HG03469 (cell line): ENCODE measurements around the gene SCN9A.
"Not testable (repeated sequence)": the region's sequence is repeated elsewhere in the genome, so short reads cannot be mapped to it uniquely, and the experiment has no call there.

Experiments
- ATAC-seq: cut with Tn5 transposase; IDR thresholded peaks from one replicate; pipeline ENCODE4 v1.9.1; 2021; ENCODE audit warnings: mild to moderate bottlenecking, moderate library complexity, moderate number of reproducible peaks; ENCODE audit not compliant: unreplicated experiment

SCN9A gene

DNA sequence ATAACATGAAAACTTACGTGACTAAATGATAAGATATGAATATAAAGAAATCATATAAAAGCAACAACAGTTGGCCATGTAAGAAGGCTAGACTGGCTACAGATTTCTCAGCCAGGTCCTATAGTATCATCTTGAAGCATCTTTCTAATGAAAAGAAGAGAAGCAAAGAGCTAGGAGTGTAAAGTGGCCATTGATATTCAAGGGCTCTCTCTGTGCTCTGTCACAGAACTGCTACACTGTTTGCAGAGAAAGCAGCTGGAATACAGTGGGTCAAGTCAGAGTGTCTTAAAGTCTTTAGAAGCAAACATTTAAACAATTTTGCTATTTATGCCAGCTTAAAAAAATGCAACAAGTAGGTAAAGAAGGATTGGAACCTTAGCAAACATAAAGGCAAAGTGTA lies 118.8 kb downstream of the SCN9A start:
- no peak for ATAC-seq

DNA sequence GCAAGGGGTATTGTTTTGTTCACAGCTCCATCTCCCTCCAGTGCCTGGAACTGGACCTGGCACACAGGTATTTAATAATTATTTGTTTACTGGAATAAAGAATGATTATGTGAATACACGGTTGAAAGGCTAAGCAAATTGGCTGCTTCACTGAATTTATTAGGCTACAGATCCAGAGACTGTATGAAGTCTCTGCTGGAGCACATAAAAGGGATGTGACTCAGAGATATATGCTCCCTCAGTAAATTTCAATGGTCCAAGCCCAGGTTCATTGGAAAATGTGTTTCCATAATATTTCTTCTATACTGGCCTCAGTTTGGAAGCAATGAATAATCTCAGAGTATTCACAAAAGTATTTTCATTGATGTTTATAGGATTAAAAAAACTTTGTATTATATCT lies 126.4 kb downstream of the SCN9A start:
- ATAC-seq = no peak

DNA sequence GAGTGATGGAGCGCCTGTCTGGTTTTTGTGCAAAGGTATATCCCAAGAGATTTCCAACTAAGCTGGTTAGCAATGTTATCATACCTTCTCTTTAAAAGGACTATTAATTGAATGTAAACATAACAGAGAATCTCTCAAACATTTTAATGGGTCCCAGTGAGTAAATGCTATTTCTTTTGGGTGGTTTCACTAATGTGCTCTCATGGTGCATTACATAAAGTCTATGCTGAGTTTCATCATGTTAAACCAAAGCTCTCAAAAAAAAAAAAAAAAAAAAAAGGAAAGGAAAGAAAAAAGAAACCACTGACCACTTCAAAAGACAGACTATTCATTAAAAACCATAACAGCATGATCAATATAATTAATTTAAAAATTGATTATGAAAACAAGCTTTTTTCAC lies 128.8 kb downstream of the SCN9A start:
- ATAC-seq = no peak

DNA sequence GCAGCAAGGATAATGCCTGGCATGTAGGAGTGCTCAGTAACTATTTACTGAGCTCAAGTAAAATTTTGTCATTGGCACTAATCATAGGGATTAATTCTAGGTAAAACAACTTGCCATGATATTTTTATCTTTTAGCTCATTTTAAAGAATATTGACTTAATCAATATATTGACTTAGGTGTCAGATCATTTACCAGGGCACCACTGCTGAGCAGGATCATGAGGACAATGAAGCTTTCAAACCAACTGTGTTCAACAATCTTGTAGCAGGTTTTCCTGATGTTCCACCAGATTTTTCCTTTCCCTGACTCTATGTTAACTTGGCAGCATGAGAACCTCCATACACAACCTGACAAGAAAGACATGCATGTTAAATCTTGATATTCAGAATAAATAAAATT lies 133.4 kb downstream of the SCN9A start:
- ATAC-seq = no peak

DNA sequence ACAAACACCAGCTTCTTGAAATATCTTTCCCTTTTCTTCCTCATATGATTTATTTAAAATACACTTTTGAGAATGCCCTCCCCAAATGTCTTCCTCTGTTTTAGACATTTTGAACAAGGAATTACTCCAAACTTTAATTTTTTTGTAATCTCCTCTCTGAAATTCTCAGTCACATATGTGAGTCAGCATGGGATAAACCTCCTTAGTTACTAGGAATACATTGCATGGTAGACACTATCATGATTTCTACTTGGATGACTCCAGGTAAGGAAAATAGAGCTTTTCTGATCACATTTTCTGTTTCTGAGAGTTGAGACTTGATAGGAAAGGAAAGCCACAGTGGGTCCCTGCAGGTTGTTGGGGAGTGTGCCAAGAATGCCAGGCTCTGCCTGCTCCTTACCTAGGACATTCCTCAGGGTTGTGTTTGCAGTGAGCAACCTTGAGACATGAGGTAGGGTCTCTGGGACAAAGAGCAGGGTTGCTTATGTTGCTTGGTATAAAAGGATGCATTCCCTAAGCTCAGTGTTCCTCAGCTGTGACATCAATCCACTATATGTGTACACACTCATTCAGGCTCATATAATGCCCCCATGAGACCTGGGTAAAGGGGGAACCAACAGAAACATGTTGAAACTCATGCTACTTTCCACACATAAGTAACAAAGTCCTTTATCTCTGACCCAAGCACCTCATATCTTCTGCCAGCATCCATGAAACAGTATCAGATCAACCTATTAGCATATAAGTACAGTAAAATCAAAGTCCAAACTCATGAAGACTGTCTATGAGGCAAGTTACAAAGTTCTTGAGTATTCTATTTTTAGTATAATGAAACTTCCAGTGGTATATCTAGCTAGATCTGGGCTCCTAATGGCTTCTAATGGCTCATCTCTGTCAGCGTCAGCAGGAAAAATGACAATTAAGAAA lies 135.1 kb downstream of the SCN9A start:
- ATAC-seq = no peak

- no peak for ATAC-seq
Observed at GRCh38 chr2:166239548-166239947, 136.2 kb downstream of the SCN9A start.

- ATAC-seq = no peak
Observed at GRCh38 chr2:166238176-166238575, 137.6 kb downstream of the SCN9A start.

DNA sequence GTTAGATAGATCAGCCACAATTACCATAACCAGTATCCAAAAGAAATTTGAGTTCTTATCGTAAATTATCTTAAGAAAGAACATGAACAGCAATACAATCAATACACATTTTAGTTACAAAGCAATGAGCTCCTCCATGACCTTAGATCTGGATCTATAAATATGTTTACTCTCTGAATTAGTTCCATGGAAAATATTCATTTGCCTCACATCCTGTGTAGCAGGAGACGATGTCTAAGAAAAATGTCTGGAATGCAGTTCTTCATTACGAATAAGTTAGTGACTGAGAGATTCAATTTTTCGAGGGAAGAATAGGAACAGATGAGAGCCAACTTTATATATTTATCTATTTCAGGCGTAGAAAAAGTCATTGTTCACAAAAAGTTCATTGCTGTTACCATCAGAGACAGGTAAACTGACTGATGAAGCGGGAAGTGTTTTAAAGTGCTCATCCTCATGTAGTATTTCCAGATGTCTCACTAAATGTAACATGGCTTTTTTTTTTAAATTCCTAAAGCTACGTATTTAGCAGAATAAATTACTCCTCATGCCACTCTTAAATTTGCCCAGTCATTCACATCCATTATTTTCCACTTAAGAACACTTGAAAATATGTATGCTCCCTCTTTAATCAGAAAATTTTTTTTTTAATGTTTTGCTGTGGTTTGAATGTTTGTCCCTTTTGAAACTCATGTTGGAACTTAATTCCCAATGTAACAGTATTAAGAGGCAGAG lies 141.5 kb downstream of the SCN9A start:
- no peak for ATAC-seq

DNA sequence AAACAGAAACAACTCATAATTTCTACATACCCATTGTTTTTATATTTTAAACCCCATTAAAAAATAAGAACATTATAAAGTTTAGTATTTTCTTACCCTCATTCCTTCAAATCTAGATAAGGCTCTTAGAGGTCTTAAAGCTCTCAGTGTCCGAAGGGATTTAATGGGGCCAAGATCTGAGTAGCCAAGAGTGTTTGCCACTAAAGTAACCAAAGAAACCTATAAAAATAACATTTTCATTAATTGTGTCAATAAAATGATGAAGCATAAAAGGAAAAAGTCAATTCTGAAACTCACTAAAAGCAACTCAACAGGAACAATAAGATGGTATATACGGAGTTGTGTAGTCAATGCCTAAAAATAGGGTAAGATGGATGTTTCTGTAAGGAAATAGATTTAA lies 142.5 kb downstream of the SCN9A start:
- ATAC-seq = no peak

GRCh38 chr2:166230724-166231070 lies 145.0 kb downstream of the SCN9A start:
- ATAC-seq = no peak

DNA sequence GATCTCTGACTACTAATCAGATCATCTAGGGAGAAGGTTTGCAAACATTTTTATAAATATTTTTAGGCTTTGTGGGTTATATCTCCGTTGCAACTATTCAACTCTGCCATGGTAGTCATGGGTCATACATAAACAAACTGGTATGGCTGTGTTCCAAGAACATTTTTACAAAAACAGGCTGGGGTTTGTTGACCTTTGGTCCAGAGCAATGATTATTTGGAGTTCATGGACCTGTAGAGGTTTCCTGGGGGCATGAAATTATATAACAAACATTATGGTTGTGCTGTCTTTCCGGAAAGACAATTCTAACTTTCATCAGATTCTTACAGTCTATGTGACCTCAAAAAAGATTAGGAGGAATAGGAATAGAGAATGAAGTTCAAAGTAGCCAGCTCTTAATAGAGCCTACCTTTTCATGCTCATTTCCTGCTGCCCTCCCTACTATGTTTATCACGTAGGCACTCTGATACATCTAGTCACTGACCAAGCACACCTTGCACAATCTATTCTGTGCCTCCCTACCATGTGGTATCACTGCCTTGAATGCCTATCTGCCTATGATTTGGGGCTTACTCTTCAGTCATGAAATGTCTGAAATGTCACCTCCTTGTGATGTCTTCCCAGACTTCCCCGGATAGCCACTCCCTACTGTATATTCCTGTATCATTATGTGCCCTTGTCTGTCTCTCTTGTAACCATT lies 145.6 kb downstream of the SCN9A start:
- ATAC-seq = no peak

GRCh38 chr2:166229678-166230023 lies 146.1 kb downstream of the SCN9A start:
- ATAC-seq = no peak

GRCh38 chr2:166224197-166224596 lies 151.5 kb downstream of the SCN9A start:
- ATAC-seq = no peak

DNA sequence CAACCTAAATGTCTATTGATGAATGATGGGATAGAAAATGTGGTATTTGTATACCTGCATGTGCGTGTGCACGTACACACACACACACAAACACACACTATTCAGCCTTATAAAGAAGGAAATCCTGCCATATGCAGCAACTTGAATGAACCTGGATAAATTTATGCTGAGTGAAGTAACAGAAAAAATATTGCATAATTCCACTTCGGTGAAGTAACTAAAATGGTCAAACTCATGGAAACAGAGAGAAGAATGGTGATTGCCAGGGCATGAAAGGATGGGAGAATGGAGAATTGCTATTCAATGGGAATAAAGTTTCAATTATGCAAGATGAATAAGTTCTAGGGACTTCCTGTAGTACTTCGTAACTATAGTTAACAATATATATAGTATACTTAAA lies 152.4 kb downstream of the SCN9A start:
- ATAC-seq = no peak

DNA sequence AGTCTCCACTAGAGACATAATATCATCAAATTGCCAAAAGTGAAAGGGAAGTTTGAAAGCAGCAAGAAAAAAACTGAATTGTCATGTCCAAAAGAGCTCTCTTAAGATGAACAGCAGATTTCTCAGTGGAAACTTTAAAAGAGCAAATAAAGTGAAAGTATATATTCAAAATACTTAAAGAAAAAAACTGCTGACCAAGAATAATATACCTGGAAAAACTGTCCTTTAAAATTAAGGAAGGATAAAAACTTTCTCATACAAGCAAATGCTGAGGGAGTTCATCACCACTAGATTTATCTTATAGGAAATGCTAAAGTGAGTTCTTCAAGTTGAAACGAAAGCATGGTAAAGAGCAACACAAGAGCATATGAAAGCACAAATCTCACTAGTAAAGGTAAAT lies 164.7 kb downstream of the SCN9A start:
- no peak for ATAC-seq

DNA sequence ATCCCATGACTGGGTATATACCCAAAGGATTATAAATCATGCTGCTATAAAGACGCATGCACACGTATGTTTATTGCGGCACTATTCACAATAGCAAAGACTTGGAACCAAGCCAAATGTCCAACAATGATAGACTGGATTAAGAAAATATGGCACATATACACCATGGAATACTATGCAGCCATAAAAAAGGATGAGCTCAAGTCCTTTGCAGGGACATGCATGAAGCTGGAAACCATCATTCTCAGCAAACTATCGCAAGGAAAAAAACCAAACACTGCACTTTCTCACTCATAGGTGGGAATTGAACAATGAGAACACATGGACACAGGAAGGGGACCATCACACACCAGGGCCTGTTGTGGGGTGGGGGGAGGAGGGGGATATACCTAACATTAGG lies 165.8 kb downstream of the SCN9A start:
- not testable (repeated sequence) for ATAC-seq

DNA sequence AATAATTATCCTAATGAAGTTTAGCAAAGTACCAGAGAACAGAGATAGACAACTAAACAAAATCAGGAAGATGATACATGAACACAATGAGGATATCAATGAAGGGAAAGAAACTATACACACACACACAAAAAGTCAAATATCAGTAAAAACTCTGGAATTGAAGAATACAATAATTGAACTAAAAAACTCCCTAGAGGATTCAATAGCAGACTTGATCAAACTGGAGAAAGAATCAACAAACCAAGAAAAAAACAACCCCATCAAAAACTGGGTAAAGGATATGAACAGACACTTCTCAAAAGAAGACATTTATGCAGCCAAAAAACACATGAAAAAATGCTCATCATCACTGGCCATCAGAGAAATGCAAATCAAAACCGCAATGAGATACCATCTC lies 166.4 kb downstream of the SCN9A start:
- ATAC-seq = not testable (repeated sequence)

DNA sequence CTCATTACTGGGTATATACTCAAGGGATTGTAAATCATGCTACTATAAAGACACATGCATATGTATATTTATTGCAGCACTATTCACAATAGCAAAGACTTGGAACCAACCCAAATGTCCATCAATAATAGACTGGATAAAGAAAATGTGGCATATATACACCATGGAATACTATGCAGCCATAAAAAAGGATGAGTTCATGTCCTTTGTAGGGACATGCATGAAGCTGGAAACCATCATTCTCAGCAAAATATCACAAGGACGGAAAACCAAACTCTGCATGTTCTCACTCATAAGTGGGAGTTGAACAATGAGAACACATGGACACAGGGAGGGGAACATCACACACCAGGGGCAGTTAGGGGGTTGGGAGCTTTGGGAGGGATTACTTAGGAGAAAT lies 169.6 kb downstream of the SCN9A start:
- not testable (repeated sequence) for ATAC-seq

DNA sequence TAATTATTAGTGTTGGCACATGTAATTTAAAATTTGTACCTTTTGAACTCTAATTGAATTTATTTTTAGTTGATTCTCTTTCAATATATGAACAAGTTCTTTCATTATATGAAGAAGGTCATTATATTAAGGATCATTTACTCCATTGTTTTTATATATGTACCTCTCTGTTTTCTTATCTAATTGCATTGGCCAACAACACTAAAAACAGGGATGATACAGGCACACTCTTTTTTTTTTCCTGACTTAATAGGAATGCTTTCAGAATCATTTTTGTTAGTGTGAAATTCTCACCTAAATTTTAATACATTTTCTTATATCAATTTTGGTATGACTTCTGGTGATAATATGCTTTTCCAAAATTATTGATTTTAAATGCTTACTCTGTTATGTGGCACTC lies 173.0 kb downstream of the SCN9A start:
- no peak for ATAC-seq

GRCh38 chr2:166197446-166197845 lies 178.3 kb downstream of the SCN9A start:
- ATAC-seq = no peak

GRCh38 chr2:166193407-166193806 lies 182.3 kb downstream of the SCN9A start:
- no peak for ATAC-seq

- ATAC-seq = no peak
Observed at GRCh38 chr2:166188084-166188483, 187.7 kb downstream of the SCN9A start.
